Measurements from ENCODE around the gene FAM131A. TPM values are rescaled to one million over a fixed set of nuclear protein-coding genes. Genes with fewer than 3 reads are reported as not detected.

Gene FAM131A
- polyA plus RNA-seq, 1 donor (not counting 4 experiments of a cell fraction or from before 2014, with no cell fraction given): 10.8 TPM

GRCh38 chr3:184372911-184373310, 35.5 kb downstream of the FAM131A start:
- peaks cover 3% of the 10 kb centered on the region for H3K4me1 ChIP-seq (ENCODE audit: control insufficient read depth, extremely low read depth, insufficient read depth, low read length)
- no peaks in the 10 kb centered on the region for H3K9me3 ChIP-seq (ENCODE audit: control insufficient read depth, low read depth, low read length)
- TF ChIP-seq EZH2 (IDR thresholded peaks at IDR 0.05; ENCODE audit: low read length) (no peak), CTCF (optimal IDR thresholded peaks at IDR 0.05 in 1 of 3, IDR thresholded peaks at IDR 0.05 in 1 of 3, conservative IDR thresholded peaks at IDR 0.05 in 1 of 3; ENCODE audit: extremely low read depth in 1 of 3, insufficient read depth in 2 of 3, low read length in 3 of 3) (no peak)
- DNase-seq (ENCODE audit: low read depth, low spot score) (no peak), FAIRE-seq (no peak)
- H3K27me3 ChIP-seq (ENCODE audit: control insufficient read depth, extremely low read depth, insufficient read depth, low read length): peaks cover 33% of the 10 kb centered on the region
- H3K9ac ChIP-seq (ENCODE audit: control insufficient read depth, extremely low read depth, insufficient read depth, low read length): no peak overlapping the region
- dilution Hi-C loops (cut with MboI; ENCODE audit: extremely low pct_ligation_motif_present, low sequenced_read_pairs): no loop called here
- no peaks in the 10 kb centered on the region for H3K79me2 ChIP-seq (ENCODE audit: control insufficient read depth, insufficient read depth, low read length)
- no peak overlapping the region for H3K27ac ChIP-seq (ENCODE audit: control insufficient read depth, insufficient read depth, low read length)
- no peaks in the 10 kb centered on the region for H3K9me1 ChIP-seq (ENCODE audit: control insufficient read depth, extremely low read depth, insufficient read depth, low read length)
- H3K4me2 ChIP-seq (ENCODE audit: control insufficient read depth, extremely low read depth, insufficient read depth, low read depth, low read length): no peak overlapping the region
- no peak overlapping the region for H2AFZ ChIP-seq (ENCODE audit: control insufficient read depth, low read length)
- H3K4me3 ChIP-seq (ENCODE audit: control insufficient read depth in 2 of 3, extremely low read depth in 1 of 3, insufficient read depth in 2 of 3, low read depth in 1 of 3, low read length in 3 of 3): no peak overlapping the region
- peaks cover 9 to 12% of the 10 kb centered on the region in 2 experiments for H3K36me3 ChIP-seq (ENCODE audit: control insufficient read depth in 2 of 2, extremely low read depth in 1 of 2, insufficient read depth in 2 of 2, low read length in 2 of 2)
- no peaks in the 10 kb centered on the region for H4K20me1 ChIP-seq (ENCODE audit: control insufficient read depth, extremely low read depth, insufficient read depth, low read length)

GRCh38 chr3:184373422-184373821, 36.0 kb downstream of the FAM131A start:
- no peak for TF ChIP-seq CTCF (optimal IDR thresholded peaks at IDR 0.05 in 1 of 3, IDR thresholded peaks at IDR 0.05 in 1 of 3, conservative IDR thresholded peaks at IDR 0.05 in 1 of 3; ENCODE audit: extremely low read depth in 1 of 3, insufficient read depth in 2 of 3, low read length in 3 of 3)
- no peak for TF ChIP-seq EZH2 (IDR thresholded peaks at IDR 0.05; ENCODE audit: low read length)
- no peak for FAIRE-seq
- H3K9me3 ChIP-seq (ENCODE audit: control insufficient read depth, low read depth, low read length): no peaks in the 10 kb centered on the region
- H4K20me1 ChIP-seq (ENCODE audit: control insufficient read depth, extremely low read depth, insufficient read depth, low read length): no peaks in the 10 kb centered on the region
- peaks cover 3% of the 10 kb centered on the region for H3K4me1 ChIP-seq (ENCODE audit: control insufficient read depth, extremely low read depth, insufficient read depth, low read length)
- DNase-seq (ENCODE audit: low read depth, low spot score): no peak
- H3K27ac ChIP-seq (ENCODE audit: control insufficient read depth, insufficient read depth, low read length): no peak overlapping the region
- H2AFZ ChIP-seq (ENCODE audit: control insufficient read depth, low read length): no peak overlapping the region
- peaks cover 38% of the 10 kb centered on the region for H3K27me3 ChIP-seq (ENCODE audit: control insufficient read depth, extremely low read depth, insufficient read depth, low read length)
- H3K9ac ChIP-seq (ENCODE audit: control insufficient read depth, extremely low read depth, insufficient read depth, low read length): no peak overlapping the region
- H3K9me1 ChIP-seq (ENCODE audit: control insufficient read depth, extremely low read depth, insufficient read depth, low read length): no peaks in the 10 kb centered on the region
- H3K79me2 ChIP-seq (ENCODE audit: control insufficient read depth, insufficient read depth, low read length): no peaks in the 10 kb centered on the region
- H3K36me3 ChIP-seq (ENCODE audit: control insufficient read depth in 2 of 2, extremely low read depth in 1 of 2, insufficient read depth in 2 of 2, low read length in 2 of 2): peaks cover 6 to 9% of the 10 kb centered on the region in 2 experiments
- no peak overlapping the region for H3K4me3 ChIP-seq (ENCODE audit: control insufficient read depth in 2 of 3, extremely low read depth in 1 of 3, insufficient read depth in 2 of 3, low read depth in 1 of 3, low read length in 3 of 3)
- no peak overlapping the region for H3K4me2 ChIP-seq (ENCODE audit: control insufficient read depth, extremely low read depth, insufficient read depth, low read depth, low read length)
- dilution Hi-C loops (cut with MboI; ENCODE audit: extremely low pct_ligation_motif_present, low sequenced_read_pairs): no loop called here
